Fibroblast of skin of right biceps (primary cell): Measurements from ENCODE around the gene SIT1.
A peak's percentile ranks its signal among the peaks of the same experiment; 100 is the strongest.

ENCODE experiments used
- DNase-seq: peaks from one replicate; pipeline ENCODE4 v3.0.0-alpha.2; 2013

The SIT1 gene, protein sequence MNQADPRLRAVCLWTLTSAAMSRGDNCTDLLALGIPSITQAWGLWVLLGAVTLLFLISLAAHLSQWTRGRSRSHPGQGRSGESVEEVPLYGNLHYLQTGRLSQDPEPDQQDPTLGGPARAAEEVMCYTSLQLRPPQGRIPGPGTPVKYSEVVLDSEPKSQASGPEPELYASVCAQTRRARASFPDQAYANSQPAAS

DNA sequence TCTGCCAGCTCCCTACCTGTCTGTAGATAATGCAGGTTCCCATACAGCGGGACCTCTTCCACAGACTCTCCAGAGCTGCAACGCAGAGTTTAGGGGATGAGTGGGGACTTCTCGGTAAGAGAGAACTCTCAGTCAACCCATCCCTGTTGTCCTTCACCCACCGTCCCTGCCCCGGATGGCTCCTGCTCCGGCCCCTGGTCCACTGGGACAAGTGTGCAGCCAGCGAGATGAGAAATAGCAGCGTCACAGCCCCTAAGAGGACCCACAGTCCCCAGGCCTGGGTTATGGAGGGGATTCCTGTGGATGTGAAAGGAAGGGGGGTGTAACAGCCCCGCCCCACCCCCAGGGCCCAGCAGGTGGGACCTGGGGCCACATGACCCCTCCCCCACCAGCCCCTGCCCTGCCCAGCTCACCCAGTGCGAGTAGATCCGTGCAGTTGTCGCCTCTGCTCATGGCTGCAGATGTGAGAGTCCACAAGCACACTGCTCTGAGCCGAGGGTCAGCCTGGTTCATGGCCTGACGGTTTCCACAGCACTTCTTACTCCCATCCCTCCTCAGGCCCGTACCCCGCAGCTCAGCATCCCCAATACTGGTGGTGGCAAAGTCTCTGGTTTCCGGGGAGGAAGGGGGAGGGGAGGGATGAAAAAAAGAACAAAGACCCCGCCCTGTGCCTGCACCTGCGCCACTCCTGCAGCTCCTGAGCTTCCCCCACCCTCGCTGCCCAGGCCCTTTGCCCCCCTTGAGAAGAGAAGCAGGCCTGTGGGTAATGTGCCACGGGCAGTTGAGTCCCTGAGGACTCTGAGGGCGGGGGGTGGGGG, at the start of gene SIT1:
TSS of gene SIT1 (minus strand) at position 591 of the 818 bp plus-strand sequence. CDS start at position 513, 78 bp downstream.
- no peak for DNase-seq

DNA sequence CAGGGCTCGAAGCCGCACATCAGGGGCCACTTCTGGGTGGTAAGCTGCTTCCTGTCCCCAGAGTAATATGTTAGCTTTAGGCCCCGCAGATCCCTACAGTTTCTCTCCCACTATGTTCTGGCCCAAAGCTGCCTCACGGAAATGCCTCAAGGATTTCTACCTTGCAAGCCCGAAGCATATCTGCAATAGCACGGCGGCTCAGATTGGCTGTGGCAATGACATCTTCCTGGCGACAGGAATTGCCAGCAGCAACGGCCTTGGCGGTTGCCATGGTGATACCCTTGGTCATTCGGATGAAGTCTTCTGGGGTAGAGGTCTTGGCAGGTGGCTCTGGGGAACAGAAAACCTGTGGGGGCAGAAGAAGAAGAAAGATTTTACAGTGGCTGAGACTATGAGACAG, 49.3 kb upstream of the SIT1 start:
- no peak for DNase-seq

DNA sequence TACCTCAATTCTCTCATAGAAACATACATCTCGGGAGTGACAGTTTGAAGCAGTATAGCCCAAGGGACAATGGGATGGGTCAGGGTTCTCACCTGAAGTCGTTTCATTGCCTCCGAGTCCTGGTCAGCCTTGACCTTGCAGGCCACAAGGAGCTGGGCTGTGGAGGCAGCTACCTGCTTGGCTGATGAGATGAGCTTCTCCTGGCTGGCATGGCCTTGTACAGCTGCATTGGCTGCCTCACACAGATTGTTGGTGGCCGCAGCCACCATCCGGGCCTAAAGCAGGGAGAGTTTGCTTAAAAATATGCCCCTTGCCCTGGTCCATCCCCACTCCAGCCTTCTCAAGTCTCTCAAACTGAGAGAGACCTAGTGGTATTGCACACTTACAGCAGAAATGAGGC, 47.5 kb upstream of the SIT1 start:
- no peak for DNase-seq

DNA sequence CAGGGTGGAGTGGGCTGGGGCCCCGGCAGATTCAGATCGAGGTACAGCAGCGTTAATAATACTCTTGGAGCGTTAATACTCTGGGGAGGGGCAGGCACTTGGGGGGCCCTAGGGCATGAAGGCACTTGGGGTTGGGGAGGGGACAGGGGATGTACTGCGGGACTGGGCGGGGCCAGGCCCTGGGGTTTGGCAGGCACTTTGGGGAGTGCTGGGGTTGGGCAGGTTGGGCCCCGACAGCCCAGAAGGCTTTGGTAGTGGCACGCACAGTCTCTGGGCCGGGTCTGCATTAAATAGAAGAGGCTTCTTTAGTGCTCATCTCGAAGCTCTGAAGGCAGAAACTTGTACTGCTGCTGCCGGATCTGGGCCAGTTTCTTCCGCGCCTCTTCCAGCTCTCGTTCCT, 46.8 kb upstream of the SIT1 start:
- no peak for DNase-seq

DNA sequence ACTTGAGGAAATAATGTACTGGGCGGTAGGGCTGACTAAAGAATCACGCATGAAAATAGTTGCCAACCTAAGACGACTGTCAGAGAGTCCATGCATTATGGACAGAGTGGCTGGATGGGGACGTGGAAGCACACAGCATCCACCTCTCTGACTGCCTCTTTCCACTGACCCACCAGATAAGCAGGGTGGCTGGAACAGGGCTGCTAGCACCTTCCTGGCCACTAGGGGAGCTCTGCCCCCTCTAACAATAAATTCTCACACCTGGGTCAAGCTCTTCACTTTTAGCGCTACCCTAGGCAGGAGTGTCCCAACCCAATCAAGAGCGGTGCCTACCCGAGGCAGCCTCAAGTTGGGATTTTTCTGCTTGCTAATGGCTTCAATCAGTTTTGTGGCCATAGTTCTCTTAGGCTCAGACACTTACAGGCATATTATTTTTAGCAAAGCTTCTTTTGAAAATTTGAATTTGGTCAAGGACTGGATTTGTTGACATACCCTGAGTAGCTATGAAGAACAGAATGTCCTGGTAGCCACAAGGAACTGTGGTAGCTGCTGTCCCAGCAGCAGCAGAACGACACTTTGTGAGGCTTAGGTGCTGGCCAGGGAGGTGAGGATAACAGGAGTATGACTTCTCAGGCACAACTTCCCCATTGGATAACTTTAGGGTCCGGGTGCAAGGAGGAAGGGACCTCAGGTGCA, 45.9 kb upstream of the SIT1 start:
- DNase-seq: peak; percentile 38

DNA sequence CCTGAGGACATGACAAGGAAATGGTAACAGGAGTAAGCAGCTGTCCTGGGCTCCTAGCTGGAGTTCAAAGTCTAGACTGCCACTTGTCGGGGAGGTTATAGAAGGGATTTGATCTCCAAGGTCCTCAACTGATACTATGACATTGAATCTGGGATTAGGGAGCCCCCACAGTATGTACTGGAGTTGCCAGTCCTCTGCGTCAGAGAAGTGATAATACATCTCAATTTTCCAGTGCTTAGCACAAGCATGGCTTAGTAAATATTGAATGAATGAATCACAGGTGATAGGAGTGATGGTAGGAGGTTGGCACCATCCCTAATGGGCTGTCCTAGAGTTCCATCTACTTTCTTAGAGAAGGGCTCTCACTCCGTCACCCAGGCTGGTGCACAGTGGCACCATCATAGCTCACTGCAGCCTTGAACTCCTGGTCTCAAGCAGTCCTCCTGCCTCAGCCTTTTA, 45.2 kb upstream of the SIT1 start:
- no peak for DNase-seq

DNA sequence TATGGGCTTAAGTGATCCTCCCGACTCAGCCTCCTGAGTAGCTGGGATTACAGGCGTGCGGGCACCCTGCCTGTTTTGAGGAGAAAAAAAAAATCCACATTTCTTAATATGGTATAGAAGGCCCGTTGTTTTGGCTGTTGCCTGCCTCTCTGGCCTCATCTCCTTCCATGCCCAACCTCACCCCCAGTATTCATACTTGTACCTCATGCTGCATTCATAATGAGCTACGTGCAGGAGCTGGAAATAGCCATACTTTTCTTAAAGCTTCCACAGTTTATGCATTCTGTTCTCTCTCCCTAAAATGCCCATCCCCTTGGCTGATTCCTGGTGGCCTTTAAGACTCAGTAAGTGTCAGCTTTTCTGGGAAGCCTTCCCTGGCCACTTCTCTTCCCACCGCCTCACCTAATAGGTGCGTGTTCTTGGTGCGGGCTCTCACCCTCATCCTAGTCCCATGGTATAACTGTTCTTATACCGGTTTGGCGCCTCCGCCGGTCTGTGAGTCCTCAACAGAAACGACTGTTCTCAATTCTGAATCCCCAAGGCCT, 41.1 kb upstream of the SIT1 start:
- DNase-seq: peak; percentile 33

DNA sequence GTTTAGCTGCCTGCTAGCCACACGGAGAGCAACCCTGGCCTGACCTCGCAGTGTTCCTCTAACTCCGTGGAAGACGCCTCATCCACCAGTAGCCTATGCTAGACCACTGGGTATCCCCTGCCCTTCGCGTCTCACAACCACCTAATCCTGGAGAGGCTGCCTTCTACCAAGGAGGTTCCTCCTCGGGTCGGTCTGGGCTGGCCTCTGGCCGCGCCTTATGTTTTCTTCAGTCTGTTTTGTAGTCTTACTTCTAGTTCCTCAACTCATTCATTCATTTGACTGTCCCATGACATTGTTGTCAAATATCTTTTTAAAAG, 40.6 kb upstream of the SIT1 start:
- no peak for DNase-seq

DNA sequence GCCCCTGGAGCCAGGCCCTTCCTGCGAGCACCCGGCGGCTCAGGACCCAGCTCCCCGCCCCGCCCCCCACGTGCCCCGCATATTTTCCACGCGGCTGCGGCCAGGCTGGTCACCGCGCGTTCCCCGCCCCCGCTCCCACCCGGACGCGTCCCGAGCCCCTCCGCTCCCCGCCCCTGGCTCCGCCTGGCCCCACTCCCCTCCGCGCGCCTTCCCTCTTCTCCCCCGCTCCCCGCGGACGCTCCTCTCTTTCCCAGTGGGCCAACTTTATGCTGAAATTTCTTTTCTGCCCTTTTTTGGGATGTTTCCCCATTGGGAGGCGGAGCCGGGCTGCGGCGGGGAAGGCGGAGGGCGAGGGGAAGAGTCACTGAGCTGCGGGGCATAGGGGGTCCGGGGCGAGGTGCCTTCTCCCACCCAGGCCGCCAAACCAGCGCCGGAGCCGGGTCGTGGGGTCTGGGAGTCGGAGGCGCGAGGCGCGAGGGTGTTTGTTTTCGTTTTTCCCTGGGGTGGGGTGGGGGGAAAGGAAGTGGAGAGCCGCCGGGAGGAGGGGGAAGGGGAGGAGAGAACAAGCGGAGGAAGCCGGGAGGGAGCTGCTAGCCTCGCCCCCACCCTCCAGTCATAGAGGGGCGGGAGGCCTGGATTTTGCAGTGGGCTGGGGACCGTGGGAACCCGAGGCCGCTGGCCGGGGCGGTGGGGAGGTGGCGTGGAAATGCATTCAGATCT, 40.0 kb upstream of the SIT1 start:
- peak; percentile 90 for DNase-seq

DNA sequence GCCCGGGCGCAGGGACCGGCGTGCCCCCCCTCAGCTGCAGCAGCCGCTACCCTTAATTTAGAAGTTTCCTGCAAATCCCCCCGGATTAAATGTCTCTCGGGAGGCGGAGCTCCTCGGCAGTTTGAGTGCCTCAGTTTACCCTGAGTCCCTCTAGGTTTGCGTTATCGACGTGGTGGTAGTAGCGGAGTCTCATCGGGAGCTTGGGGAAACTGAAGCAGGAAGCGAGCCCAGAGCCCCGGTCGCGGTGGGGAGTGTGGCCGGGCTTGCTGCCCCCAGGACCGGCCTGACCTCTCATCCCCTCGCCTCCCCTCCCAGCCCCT, 39.5 kb upstream of the SIT1 start:
- no peak for DNase-seq

DNA sequence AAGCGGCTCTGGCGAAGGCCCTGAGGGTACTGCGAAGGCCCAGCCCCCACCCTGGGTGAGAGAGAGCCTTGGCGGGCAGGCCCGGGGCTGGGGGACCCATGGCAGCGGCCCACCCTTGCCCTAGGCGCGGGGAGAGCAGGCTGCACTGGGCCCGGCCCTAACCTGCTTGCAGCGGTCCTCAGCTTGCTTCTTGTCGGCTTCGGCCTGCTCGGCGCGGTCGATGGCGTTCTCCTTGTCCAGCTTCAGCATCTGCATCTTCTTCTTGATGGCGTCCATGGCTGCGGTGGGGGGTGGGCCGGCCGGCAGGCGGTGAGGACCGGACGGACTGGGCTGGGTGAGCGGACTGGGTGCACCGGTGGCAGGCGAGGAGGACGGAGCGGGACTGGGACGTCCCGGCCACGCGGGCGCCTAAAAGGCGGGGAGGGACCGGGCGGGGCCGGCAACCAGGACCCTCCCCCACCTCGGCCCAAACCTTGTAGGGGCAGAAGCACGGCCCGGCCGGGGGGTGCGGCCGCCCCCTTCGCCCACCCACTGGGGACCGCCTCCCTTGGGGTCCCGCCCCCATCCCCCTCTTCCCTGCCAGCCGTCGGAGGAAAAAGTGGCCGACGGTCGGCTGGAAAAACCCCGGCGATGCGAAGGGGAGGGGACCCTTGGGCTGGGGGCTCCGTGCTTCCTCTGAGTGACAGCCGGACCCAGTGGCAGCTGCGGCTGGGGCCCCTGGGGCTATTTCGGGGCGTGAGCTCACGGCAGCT, 39.0 kb upstream of the SIT1 start, which contains the start of gene TPM2:
TSS of gene TPM2 (minus strand) at position 384 of the 752 bp plus-strand sequence. CDS start at position 276, 108 bp downstream.
- peak; percentile 95 for DNase-seq

DNA sequence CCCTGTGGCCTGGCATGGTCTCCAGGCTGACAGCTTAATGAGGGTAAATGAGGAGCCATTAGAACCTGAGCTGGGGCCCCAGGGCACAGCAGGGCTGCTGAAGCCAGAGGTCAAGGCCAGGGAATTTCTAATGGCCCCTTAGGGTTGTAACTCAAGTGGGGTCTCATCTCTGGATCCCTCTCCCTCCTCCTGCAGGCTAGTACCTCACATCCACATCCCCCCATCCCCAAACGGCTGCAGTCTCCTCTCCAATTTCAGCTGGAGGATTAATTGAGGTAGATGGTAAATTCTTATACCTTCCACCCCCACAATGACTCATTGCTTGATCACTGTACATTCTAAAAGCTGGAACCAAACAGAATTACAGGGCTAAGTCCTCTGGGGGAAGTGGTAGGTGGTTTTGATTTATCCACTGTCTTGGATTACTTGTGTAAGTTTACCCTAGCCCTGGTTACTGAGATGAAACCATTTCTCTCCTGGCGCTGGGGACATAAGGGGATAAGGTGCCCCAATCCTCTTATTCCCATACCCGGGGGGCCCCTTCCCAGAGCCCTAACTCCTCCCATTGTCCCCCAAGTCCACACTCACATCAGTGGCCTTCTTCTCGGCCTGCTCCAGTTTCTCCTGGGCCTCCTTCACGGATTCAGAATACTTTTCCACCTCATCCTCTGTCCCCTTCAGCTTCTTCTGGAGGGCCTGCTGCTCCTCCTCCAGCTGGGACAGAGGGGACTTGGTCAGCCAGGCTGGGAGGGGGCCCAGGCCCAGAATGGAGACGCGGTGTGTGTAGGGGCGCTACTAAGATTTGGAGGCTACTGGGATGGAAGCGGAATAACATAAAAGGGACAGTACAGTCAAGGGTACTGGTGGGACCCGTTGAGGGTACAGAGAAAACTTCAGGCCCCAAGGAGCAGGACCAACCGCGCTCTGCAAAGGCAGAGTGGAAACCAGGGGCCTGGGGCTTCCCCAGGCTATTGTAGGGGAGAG, 38.1 kb upstream of the SIT1 start:
- peak; percentile 90 for DNase-seq

DNA sequence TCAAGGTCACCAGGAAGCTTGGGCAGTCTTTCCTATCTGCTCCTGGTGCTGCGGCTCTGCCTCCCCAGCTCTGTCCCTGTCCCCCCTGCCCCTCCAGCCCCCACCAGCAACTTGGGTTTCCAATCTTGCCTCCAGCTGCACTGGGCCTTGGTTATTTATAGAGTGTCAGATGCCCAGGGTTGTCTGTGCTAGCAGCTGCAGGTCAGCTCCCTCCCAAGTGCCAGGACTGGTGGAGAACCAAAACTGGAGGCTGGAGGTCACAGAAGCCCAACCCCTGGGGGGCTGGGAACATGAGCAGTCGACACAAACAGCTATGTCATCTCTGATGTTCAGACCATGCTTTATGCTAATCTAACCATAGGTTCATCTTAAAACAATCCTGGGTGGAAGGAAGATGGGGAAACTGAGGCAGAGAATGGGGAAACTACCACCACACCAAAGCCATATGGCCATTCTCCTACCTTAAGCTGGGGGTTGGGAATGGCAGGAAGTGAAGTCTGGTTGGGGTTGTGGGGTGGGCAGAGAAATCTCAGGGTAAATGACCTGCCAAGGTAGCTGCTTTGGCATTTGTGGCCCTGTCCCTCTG, 37.3 kb upstream of the SIT1 start:
- DNase-seq: no peak

DNA sequence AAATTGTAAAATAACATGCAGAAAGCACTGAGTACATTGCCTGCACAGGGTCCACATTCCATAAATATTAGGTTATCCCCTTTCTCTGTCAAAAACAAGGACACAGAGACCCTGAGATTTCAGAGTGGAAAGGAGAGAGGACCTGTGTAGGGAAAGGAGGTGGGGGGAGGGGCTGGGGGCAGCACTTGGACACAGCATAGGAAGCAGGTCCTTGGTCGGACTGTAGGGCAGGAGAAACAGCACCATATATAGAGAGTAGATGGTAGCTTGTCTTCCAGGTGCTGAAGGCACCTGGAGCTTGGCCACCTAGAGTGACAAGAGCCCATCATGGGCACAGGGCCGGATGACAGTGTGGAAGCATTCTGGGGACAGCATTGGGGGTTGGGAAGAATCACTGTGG, 36.6 kb upstream of the SIT1 start:
- no peak for DNase-seq

DNA sequence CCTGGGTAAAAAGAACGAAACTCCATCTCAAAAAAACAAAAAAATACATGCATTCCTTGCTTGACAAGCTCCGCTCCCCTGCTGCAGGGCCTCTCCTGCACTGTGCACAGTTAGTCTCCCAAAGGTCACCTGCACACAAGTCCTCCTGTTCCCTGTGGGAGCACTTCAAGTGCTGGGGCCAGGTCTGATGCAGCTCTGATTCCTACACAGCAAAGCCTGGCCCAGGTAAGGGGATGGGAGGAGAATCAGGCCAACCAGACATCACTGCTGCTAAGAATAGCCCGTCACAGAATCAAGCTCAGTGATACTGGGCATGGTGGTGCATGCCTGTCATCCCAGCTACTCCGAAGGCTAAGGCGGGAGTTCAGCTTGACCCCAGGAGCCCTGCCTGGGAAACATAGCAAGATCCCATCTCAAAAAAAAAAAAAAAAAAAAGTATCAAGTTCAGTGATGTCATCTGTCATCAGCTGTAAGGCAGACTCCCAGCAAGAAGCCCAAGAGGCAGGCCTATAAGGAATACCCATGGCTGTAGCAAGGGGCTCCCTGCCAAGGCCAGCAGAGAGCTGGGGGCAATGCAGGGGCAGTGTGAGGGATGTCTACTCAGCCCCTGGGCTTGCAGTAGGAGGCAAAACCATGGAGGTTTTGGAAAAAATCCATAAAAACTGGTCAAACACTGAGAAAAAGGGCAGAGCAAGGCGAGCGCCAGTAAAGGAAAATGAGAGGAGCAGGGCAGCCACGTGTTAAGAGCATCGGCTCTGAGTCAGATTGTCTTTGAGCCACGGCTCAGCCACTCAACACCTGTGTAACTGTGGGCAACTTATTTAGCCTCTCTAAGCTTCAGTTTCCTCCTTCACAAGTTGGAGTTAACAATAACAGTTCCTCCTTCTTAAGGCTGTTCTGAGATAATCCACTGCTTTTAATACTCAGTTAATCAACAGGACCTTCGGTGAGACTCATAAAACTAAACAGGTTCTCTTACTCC, 35.8 kb upstream of the SIT1 start:
- DNase-seq: peak; percentile 43

DNA sequence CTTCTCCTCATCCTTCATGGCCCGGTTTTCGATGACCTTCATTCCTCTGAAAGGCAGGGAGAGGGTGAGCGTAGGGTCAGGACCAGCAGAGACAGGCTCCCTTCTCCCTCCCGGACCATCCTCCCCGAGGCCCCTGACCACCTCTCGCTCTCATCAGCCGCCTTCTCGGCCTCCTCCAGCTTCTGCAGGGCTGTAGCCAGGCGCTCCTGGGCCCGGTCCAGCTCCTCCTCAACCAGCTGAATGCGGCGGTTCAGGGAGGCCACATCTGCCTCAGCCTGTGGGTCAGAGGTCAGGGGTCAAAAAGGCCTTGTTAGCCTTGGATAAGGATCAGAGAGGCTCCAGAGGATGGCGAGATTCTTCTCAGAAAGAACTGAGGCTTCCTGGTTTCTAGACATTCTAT, 34.8 kb upstream of the SIT1 start:
- DNase-seq: no peak

DNA sequence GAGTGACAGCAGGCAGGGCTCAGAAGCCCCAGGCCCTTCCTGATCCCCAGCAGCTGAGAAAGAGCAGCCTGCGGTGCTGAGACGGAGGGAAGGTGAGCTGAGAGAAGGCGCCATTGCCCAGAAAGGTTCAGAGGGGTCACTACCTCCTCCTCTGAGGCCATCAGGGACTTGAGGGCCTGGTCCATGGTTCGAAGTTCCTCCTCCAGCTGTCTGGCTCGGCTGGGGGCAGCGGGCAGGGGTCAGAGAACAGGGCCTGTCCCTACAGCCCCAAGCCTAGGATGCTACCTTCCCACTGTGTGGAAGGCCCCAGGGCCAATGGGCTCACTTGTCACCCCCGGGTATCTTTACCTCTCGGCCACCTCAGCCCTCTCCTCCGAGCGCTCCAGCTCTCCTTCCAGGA, 34.2 kb upstream of the SIT1 start:
- no peak for DNase-seq

DNA sequence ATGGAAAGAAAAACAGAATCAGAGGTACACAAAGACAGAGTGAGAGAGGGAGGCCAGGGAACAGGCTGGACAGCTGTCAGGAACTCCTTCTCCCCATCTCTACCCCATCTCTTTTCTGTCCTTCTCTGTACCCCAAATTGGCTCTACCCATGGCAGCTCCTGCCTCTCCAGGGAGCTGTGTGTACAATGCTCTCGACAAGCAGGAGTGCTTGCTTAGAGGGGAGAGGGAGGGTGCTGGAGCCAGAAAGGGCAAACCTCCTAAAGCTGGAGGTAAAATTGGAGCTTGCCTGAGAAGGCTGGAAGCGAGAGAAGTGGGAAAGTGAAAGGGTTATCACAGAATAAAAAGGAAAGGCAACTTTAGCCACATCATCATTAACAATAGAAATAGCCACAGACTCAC, 32.6 kb upstream of the SIT1 start:
- DNase-seq: no peak

DNA sequence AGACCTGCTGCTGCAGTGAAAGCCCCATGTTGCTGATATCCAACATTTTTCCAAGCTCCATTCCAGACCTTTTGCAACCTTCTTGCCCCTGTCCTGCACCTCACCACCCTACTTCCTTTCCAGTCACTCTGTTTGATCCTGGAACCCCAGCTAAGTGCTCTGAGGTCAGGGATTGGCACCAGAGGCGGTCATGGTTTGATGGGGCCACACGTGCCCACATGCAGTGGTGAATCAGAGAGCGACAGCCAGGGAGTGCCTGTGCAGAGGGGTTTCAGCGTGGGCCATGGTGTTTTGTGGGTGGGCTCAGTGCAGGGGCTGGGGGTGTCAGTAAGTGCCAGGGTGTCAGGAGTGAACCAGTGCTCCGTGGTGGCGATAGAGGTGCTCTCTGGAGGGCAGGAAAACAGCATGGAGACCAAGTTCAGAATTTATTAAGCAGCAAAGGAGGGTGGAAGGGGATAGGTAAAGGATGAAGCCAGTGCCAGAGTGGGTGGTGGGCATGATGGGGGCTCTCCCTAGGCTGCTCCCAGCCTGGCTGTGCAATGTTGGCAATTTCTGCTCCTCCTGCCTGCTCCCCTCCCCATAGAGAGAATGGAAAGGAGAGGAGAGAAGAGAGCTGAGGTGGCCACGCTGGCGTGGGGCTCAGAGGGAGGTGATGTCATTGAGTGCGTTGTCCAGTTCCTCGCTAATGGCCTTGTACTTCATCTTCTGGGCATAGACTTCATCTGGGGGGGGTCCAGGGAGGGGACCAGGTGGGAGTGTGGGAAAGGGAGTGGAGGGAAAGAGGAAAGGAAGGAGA, 32.0 kb upstream of the SIT1 start:
- DNase-seq: no peak
